ENCODE data around the gene GRB2. TPM values are rescaled to one million over a fixed set of nuclear protein-coding genes. Genes with fewer than 3 reads are reported as not detected.
"Not testable (repeated sequence)": the region's sequence is repeated elsewhere in the genome, so short reads cannot be mapped to it uniquely, and the experiment has no call there.

The GRB2 gene
- total and polyA plus RNA-seq, 8 donors, result 18.5 to 64.7 (median 30.8) TPM

DNA sequence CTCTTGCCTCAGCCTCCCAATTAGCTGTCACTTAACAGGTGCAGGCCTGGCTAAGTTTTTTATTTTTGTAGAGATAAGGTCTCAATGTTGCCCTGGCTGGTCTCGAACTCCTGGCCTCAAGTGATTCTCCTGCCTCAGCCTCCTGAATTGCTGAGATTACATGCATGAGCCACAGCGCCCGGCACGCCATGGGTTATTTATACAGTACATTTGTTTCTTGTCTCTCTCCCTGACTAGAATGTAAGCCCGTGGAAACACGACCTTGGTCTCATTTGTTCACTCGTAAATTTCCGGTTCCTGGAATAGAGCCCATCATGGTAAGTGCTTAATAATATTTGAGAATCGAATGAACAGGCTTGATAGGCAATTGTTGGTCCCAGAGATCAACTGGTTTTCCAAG lies 118.3 kb downstream of the GRB2 start:
- ATAC-seq (no peak), DNase-seq (no peak), FAIRE-seq (no peak)
- H3K27me3 ChIP-seq, result no peaks in the 10 kb centered on the region
- no peak overlapping the region for H3K4me3 ChIP-seq
- WGBS, 2 donors, result 39% methylated on average over 9 of the region's 9 CpGs
- H3K9me3 ChIP-seq, result no peaks in the 10 kb centered on the region
- no peak for TF ChIP-seq CTCF (IDR thresholded peaks at IDR 0.05)
- no peak overlapping the region for H3K27ac ChIP-seq
- H3K36me3 ChIP-seq, result peaks cover 0 to under 1% (median 0%) of the 10 kb centered on the region in 3 donors
- peaks cover 0 to 5% (median 0%) of the 10 kb centered on the region in 3 donors for H3K4me1 ChIP-seq
- intact Hi-C loops (cut with DNase I), result no loop called here

DNA sequence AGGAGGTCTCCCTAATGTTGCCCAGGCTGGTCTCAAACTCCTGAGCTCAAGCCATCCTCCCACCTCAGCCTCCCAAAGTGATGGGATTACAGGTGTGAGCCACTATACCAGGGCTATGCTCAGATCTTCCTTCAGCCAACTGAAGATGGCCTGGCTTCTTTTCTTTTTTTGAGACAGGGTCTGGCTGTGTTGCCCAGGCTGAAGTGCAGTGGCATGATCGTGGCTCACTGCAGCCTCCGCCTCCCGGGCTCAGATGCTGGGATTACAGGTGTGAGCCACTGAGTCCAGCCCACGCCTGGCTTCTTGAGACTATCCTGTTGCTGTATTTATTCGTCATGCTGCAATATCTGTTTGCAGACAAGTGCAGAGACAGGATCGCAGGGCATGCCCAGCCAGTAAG lies 120.4 kb downstream of the GRB2 start:
- H3K27me3 ChIP-seq, result no peaks in the 10 kb centered on the region
- peak in 1 of 6 donors; percentile 7 for DNase-seq
- H3K9me3 ChIP-seq, result no peaks in the 10 kb centered on the region
- ATAC-seq, result no peak
- intact Hi-C loops (cut with DNase I), result no loop called here
- 79 to 82% methylated on average over 6 of the region's 6 CpGs for WGBS, 2 donors
- no peak for TF ChIP-seq CTCF (IDR thresholded peaks at IDR 0.05)
- H3K4me3 ChIP-seq, result no peak overlapping the region
- no peak overlapping the region for H3K27ac ChIP-seq
- H3K36me3 ChIP-seq, result peaks cover 0 to 4% (median 0%) of the 10 kb centered on the region in 3 donors
- no peak for FAIRE-seq
- H3K4me1 ChIP-seq, result peaks cover 0 to 5% (median 0%) of the 10 kb centered on the region in 3 donors

DNA sequence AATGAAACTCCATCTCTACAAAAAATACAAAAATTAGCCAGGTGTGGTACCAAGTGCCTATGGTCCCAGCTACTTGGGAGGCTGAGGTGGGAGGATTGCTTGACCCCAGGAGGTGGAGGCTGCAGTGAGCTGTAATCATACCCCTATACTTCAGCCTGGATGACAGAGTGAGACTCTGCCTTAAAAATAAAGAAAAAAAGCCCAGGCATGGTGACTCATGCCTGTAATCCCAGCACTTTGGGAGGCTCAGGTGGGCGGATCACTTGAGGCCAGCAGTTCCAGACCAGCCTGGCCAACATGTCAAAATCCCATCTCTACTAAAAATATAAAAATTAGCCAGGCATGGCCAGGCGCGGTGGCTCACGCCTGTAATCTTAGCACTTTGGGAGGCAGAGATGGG lies 125.3 kb downstream of the GRB2 start:
- FAIRE-seq; intact Hi-C loops (cut with DNase I); H3K27me3 ChIP-seq; H3K9me3 ChIP-seq; ATAC-seq; H3K36me3 ChIP-seq; DNase-seq; H3K4me3 ChIP-seq; H3K27ac ChIP-seq; H3K4me1 ChIP-seq: not testable (repeated sequence)
- 93 to 100% methylated on average over 4 of the region's 4 CpGs for WGBS, 2 donors

- H3K27ac ChIP-seq, result no peak overlapping the region
- FAIRE-seq, result no peak
These were observed 127.8 kb downstream of the GRB2 start for GRCh38 chr17:75277664-75278071.

GRCh38 chr17:75273977-75274708 lies 131.3 kb downstream of the GRB2 start:
- 80 to 82% methylated on average over 7 of the region's 7 CpGs for WGBS, 2 donors
- ATAC-seq (no peak), DNase-seq (no peak), FAIRE-seq (no peak)
- Histone ChIP-seq H3K36me3 (no peaks in the 10 kb centered on the region), H3K9me3 (no peaks in the 10 kb centered on the region), H3K4me3 (no peak overlapping the region), H3K27me3 (no peaks in the 10 kb centered on the region), H3K27ac (no peak overlapping the region), H3K4me1 (peaks cover 4 to 12% (median 7%) of the 10 kb centered on the region in 3 donors)
- intact Hi-C loops (cut with DNase I), result no loop called here
- no peak for TF ChIP-seq CTCF (IDR thresholded peaks at IDR 0.05)

More at GRCh38 chr17:75277664-75278071, 127.8 kb downstream of the GRB2 start:
- no peak for TF ChIP-seq CTCF (IDR thresholded peaks at IDR 0.05)
- no peaks in the 10 kb centered on the region for H3K27me3 ChIP-seq
- ATAC-seq, result no peak
- DNase-seq, result no peak
- H3K4me3 ChIP-seq, result no peak overlapping the region
- H3K9me3 ChIP-seq, result no peaks in the 10 kb centered on the region
- intact Hi-C loops (cut with DNase I), result no loop called here
- H3K36me3 ChIP-seq, result peaks cover 0 to 4% (median 0%) of the 10 kb centered on the region in 3 donors
- peaks cover 0 to under 1% (median 0%) of the 10 kb centered on the region in 3 donors for H3K4me1 ChIP-seq
- WGBS, 2 donors, result 88 to 92% methylated on average over 6 of the region's 6 CpGs

Data from pancreas (tissue), 10 donors.